NCI-H2029 treated with DMSO at 0.1 percent for 48 hours (cell line): Measurements from ENCODE around the gene PDIA2.

Experiments
- DNase-seq: peaks from one replicate; lab custom pipeline; 2025; lab: John Stamatoyannopoulos, UW

The PDIA2 gene

GRCh38 chr16:301235-301634, 18.3 kb downstream of the PDIA2 start:
- no peak for DNase-seq

- DNase-seq: no peak
These were observed 19.0 kb downstream of the PDIA2 start for GRCh38 chr16:301950-302349.

GRCh38 chr16:303760-304505, 21.0 kb downstream of the PDIA2 start:
- no peak for DNase-seq

GRCh38 chr16:305916-306626, 23.1 kb downstream of the PDIA2 start:
- no peak for DNase-seq

GRCh38 chr16:306911-307370, 24.0 kb downstream of the PDIA2 start:
- no peak for DNase-seq

GRCh38 chr16:307691-308312, 24.8 kb downstream of the PDIA2 start:
- DNase-seq: no peak

- DNase-seq: no peak
These were observed 26.5 kb downstream of the PDIA2 start for GRCh38 chr16:309476-309875.

GRCh38 chr16:311725-312124, 28.8 kb downstream of the PDIA2 start:
- DNase-seq: no peak

GRCh38 chr16:314351-314750, 31.4 kb downstream of the PDIA2 start:
- DNase-seq: no peak

- no peak for DNase-seq
These were observed 31.9 kb downstream of the PDIA2 start for GRCh38 chr16:314795-315299.

- no peak for DNase-seq
These were observed 33.9 kb downstream of the PDIA2 start for GRCh38 chr16:316741-317464.

- no peak for DNase-seq
These were observed 34.6 kb downstream of the PDIA2 start for GRCh38 chr16:317583-317982.

- no peak for DNase-seq
These were observed 35.7 kb downstream of the PDIA2 start for GRCh38 chr16:318628-319027.

GRCh38 chr16:320206-320605, 37.2 kb downstream of the PDIA2 start:
- DNase-seq: no peak

- no peak for DNase-seq
These were observed 38.6 kb downstream of the PDIA2 start for GRCh38 chr16:321532-321931.

- DNase-seq: no peak
These were observed 39.6 kb downstream of the PDIA2 start for GRCh38 chr16:322476-323143.

GRCh38 chr16:324201-324450, 41.2 kb downstream of the PDIA2 start:
- DNase-seq: no peak

GRCh38 chr16:324451-325334, 41.7 kb downstream of the PDIA2 start:
- DNase-seq: no peak

- no peak for DNase-seq
These were observed 42.6 kb downstream of the PDIA2 start for GRCh38 chr16:325375-326145.

- DNase-seq: no peak
These were observed 47.8 kb downstream of the PDIA2 start for GRCh38 chr16:330741-331140.
